Activated T-helper 1 cell treated with Interleukin-2 at 50 U/mL for 16 hours (primary cell): Measurements from ENCODE around the gene NRF1.

Experiments
- DNase-seq: peaks from one replicate; pipeline ENCODE4 v3.0.0-alpha.2; 2020; ENCODE audit warnings: low read depth

Gene NRF1

DNA sequence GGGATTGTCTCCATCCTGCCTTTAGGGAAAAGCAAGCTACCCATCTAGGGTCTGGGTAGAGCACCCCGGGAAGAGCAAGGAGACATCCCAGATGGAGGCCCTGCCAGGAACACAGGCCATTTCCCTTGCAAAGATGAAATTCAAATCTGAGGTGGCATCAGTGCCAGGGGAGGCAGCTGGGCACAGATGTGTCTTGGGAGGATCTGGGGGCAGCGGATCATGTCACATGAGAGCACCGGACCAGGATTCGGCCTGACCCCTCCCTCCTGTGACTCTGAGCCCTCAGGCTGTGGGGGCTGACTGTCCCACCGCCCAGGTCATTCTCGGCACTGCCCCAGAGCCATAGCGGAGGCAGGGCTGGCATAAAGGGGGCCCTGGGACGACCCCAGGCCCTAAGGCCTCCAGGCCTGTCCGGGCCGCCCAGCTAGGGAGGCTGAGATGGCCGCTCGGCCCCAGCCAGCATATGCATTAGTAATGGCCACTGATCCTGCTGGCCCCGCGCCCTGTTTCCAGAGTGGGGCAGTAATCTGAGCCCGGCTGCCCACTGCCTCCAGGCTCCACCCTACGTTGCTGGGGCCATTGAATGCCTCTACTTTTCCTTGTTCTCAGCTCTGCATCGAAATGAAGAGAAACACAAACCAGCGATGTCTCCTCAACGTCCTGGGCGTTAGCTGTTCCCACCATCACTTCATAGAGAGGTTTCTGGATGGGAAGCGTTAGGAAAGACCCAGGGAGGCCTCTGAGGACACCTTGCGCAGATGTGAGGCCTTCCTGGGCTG, 192.8 kb downstream of the NRF1 start:
- DNase-seq: no peak

DNA sequence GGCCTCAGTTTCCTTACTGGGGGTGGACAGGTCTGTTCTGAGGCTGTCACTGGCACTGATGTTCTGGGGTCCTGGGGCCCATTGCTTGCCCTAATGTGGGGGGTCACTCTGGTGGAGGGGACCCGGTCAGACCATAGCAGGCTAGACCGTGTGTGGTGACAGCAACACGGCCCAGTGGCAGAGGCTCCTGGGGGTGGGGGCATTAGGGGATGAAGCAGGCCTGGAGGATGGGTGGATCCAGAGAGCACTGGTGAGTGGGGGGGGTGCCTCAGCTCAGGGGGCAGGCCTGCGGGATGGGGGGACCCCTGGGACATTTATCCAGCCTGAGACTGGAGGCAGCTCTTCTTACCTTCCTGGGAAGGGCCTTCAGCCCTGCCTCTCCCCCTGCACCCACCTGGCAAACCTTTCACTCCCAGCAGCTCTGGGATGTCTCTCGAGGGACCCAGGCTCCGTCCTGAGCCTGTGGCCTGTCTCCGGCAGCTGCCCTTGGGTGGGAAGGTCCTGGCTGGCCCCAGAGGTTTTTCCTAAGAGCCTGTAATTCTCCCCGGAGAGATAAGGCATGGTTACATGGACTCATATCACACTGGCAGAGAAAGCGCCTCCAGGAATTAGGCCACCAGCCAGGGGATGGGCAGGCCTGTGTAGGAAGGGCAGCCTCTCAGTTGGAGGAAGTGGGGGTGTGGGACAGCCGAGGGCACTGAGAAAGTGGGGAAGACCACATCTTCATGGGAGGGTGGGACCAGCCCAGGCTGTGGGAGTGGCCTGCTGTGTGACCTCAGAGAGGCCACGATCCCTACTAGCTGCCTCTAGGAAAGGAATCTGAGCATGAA, 193.6 kb downstream of the NRF1 start:
- DNase-seq: no peak
